HepG2 (cell line): Measurements from ENCODE around the gene POU2AF3. TPM values are rescaled to one million over a fixed set of nuclear protein-coding genes. Genes with fewer than 3 reads are reported as not detected.

Experiments
- BRD4 ChIP-seq: sonication (generic); formaldehyde crosslinking; IDR thresholded peaks from 2 replicates; pipeline ENCODE4 v1.4.0; 2020; ENCODE audit warnings: missing genetic modification reagents
- ELF4 ChIP-seq: sonication (generic); formaldehyde crosslinking; IDR thresholded peaks from 2 replicates; pipeline ENCODE4 v1.5.0; 2020; ENCODE audit warnings: missing genetic modification reagents, mild to moderate bottlenecking, moderate library complexity, borderline replicate concordance
- ERF ChIP-seq: IDR thresholded peaks from 2 replicates; pipeline ENCODE4 v1.6.1; 2018; ENCODE audit warnings: missing biosample characterization, missing genetic modification reagents
- ETV6 ChIP-seq: sonication (generic); formaldehyde crosslinking; conservative IDR thresholded peaks from 2 replicates; pipeline ENCODE4 v1.4.0; 2020; ENCODE audit warnings: missing genetic modification reagents
- HIC2 ChIP-seq: sonication (generic); formaldehyde crosslinking; IDR thresholded peaks from 2 replicates; pipeline ENCODE4 v1.9.0; 2022; ENCODE audit warnings: low read depth, missing genetic modification reagents
- HMG20A ChIP-seq: IDR thresholded peaks from 2 replicates; pipeline ENCODE4 v1.6.1; 2016; ENCODE audit warnings: borderline replicate concordance
- IRF1 ChIP-seq: sonication (generic); formaldehyde crosslinking; IDR thresholded peaks from 2 replicates; pipeline ENCODE4 v1.4.0; 2020; ENCODE audit warnings: low read depth, mild to moderate bottlenecking, missing genetic modification reagents
- MTERF4 ChIP-seq: sonication (generic); formaldehyde crosslinking; IDR thresholded peaks from 2 replicates; pipeline ENCODE4 v1.8.0; 2023; ENCODE audit warnings: mild to moderate bottlenecking, missing genetic modification reagents
- MXD3 ChIP-seq: IDR thresholded peaks from 2 replicates; pipeline ENCODE4 v1.6.1; 2016; ENCODE audit warnings: mild to moderate bottlenecking, missing biosample characterization, missing genetic modification reagents
- NR0B2 ChIP-seq: sonication (generic); formaldehyde crosslinking; IDR thresholded peaks from 2 replicates; pipeline ENCODE4 v1.4.0; 2020; ENCODE audit warnings: mild to moderate bottlenecking, missing genetic modification reagents
- NR2C2 ChIP-seq: sonication (generic); formaldehyde crosslinking; IDR thresholded peaks from 2 replicates; pipeline ENCODE4 v1.4.0; 2020; ENCODE audit warnings: missing genetic modification reagents, mild to moderate bottlenecking, moderate library complexity, borderline replicate concordance
- RFXANK ChIP-seq: IDR thresholded peaks from 2 replicates; pipeline ENCODE4 v1.6.1; 2016
- SKI ChIP-seq: fragments of 450-650 bp; IDR thresholded peaks from one replicate; pipeline ENCODE4 v1.6.1; 2018; ENCODE audit warnings: mild to moderate bottlenecking; ENCODE audit not compliant: partially characterized antibody
- ZBTB37 ChIP-seq: sonication (generic); formaldehyde crosslinking; IDR thresholded peaks from 2 replicates; pipeline ENCODE4 v1.4.0; 2020; ENCODE audit warnings: mild to moderate bottlenecking, missing genetic modification reagents
- ZFP36 ChIP-seq: fragments of 150-350 bp; IDR thresholded peaks from 2 replicates; pipeline ENCODE4 v1.6.1; 2018; ENCODE audit warnings: borderline replicate concordance, low read length, low read depth; ENCODE audit not compliant: partially characterized antibody
- ZNF543 ChIP-seq: sonication (generic); formaldehyde crosslinking; IDR thresholded peaks from 2 replicates; pipeline ENCODE4 v1.4.0; 2020; ENCODE audit warnings: mild to moderate bottlenecking, missing genetic modification reagents
- ZNF772 ChIP-seq: sonication (generic); formaldehyde crosslinking; IDR thresholded peaks from 2 replicates; pipeline ENCODE4 v1.5.0; 2020; ENCODE audit warnings: mild to moderate bottlenecking, missing genetic modification reagents
- polyA plus RNA-seq, 8 experiments: library from polyadenylated mRNA; depleted of rRNA in 3 of 8; stranded (reverse) in 7 of 8; unstranded in 1 of 8; fragments of >200 nt; fragmentation: Illumina TruSeq in 4 of 8; extraction: Trizol in 4 of 8; gene quantifications; 2 replicates each; pipeline versions ENCODE4 v1.2.1 to v1.2.3, GENCODE V29; 2011 to 2016; ENCODE audit warnings: low read depth in 4 of 8, missing spikeins in 1 of 8, mixed read lengths in 1 of 8; ENCODE audit not compliant: insufficient read depth in 1 of 8
- total RNA-seq, 5 experiments: library from RNA; depleted of rRNA; stranded (reverse); fragments of >200 nt; fragmentation: Illumina TruSeq; extraction: Trizol; gene quantifications; 2 replicates each; pipeline ENCODE4 v1.2.3, GENCODE V29; 2016; ENCODE audit warnings: low read depth in 1 of 5
- TF ChIP-seq, protein P1 (sequence below): IDR thresholded peaks from 2 replicates; pipeline ENCODE4 v1.6.1; 2016; ENCODE audit warnings: low read depth, control low read depth
- TF ChIP-seq, protein P2 (sequence below): fragments of 450-650 bp; IDR thresholded peaks from 2 replicates; pipeline ENCODE4 v1.6.1; 2017

The POU2AF3 gene
- total and polyA plus RNA-seq, 2 of the 13 experiments (the other 11 are each of a cell fraction or from before 2014, with no cell fraction given): 7.8 to 71.2 TPM

- no peak for TF ChIP-seq ZFP36
- peak; percentile 61; the same call in 1 of the 2 replicates for TF ChIP-seq HIC2 (CRISPR knock-in tag)
- peak; percentile 37; the same call in 1 of the 2 replicates for TF ChIP-seq NR0B2 (CRISPR knock-in tag)
- peak; percentile 88 for TF ChIP-seq NR2C2 (CRISPR knock-in tag)
- TF ChIP-seq, protein P1, sequence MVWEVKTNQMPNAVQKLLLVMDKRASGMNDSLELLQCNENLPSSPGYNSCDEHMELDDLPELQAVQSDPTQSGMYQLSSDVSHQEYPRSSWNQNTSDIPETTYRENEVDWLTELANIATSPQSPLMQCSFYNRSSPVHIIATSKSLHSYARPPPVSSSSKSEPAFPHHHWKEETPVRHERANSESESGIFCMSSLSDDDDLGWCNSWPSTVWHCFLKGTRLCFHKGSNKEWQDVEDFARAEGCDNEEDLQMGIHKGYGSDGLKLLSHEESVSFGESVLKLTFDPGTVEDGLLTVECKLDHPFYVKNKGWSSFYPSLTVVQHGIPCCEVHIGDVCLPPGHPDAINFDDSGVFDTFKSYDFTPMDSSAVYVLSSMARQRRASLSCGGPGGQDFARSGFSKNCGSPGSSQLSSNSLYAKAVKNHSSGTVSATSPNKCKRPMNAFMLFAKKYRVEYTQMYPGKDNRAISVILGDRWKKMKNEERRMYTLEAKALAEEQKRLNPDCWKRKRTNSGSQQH (CRISPR knock-in tag): no peak
- peak; percentile 37; the same call in 1 of the 2 replicates for TF ChIP-seq ZBTB37
- TF ChIP-seq RFXANK: peak; percentile 34; the same call in 1 of the 2 replicates
- TF ChIP-seq, protein P2, sequence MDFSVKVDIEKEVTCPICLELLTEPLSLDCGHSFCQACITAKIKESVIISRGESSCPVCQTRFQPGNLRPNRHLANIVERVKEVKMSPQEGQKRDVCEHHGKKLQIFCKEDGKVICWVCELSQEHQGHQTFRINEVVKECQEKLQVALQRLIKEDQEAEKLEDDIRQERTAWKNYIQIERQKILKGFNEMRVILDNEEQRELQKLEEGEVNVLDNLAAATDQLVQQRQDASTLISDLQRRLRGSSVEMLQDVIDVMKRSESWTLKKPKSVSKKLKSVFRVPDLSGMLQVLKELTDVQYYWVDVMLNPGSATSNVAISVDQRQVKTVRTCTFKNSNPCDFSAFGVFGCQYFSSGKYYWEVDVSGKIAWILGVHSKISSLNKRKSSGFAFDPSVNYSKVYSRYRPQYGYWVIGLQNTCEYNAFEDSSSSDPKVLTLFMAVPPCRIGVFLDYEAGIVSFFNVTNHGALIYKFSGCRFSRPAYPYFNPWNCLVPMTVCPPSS: no peak
- no peak for TF ChIP-seq MXD3 (CRISPR knock-in tag)
- TF ChIP-seq ZNF543 (CRISPR knock-in tag): peak; percentile 53; the same call in 1 of the 2 replicates
- TF ChIP-seq MTERF4: peak; percentile 35; the same call in 1 of the 2 replicates
- TF ChIP-seq SKI: peak; percentile 78
- peak; percentile 23; the same call in 1 of the 2 replicates for TF ChIP-seq ELF4 (CRISPR knock-in tag)
- TF ChIP-seq BRD4: peak; percentile 38; the same call in 1 of the 2 replicates
- TF ChIP-seq ERF (CRISPR knock-in tag): peak; percentile 73; the same call in 1 of the 2 replicates
- TF ChIP-seq HMG20A (CRISPR knock-in tag): peak; percentile 85
- TF ChIP-seq ZNF772 (CRISPR knock-in tag): peak; percentile 67; the same call in 1 of the 2 replicates
- no peak for TF ChIP-seq IRF1 (CRISPR knock-in tag)
- TF ChIP-seq ETV6 (CRISPR knock-in tag): no peak
These were observed 36.5 kb downstream of the POU2AF3 start (continued) for GRCh38 chr11:111334532-111335502.
